Measurements from ENCODE around the gene KCNE4. TPM values are rescaled to one million over a fixed set of nuclear protein-coding genes. Genes with fewer than 3 reads are reported as not detected.

KCNE4 gene
- total RNA-seq, 2 experiments from 2014 or later: not detected

DNA sequence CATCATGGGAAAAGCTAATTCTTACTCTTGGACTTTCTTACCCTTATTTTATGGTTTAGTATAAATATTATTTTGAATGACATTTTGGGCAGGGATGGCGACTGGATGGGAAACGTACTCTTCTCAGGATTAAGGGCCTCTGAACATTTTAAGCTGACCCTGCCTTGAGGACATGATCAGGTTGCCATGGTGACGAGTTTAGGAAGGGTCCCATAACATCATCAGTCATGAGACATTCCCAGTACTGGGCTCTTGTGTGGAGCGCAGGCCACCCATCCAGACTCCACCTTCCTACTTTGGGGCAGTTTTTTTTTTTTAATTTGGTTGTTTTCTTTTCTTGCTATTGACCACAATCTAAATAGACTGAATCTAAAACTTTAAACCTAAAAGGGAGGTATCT lies 40.7 kb downstream of the KCNE4 start:
- Mint-ChIP-seq H3K27ac (no peak overlapping the region), H3K27me3 (peaks cover 5% of the 10 kb centered on the region), H3K36me3 (no peaks in the 10 kb centered on the region), H3K9me3 (no peaks in the 10 kb centered on the region), H3K4me1 (no peaks in the 10 kb centered on the region), H3K4me3 (no peak overlapping the region)
- no peak for ATAC-seq (ENCODE audit: low read depth)
- POLR2A ChIA-PET: no interaction called here
- no peak for DNase-seq

GRCh38 chr2:223093436-223094241 lies 41.6 kb downstream of the KCNE4 start:
- DNase-seq (no peak), ATAC-seq (ENCODE audit: low read depth) (no peak)
- H3K27ac Mint-ChIP-seq: no peak overlapping the region
- H3K36me3 Mint-ChIP-seq: no peaks in the 10 kb centered on the region
- POLR2A ChIA-PET: no interaction called here
- no peak overlapping the region for H3K4me3 Mint-ChIP-seq
- peaks cover 5% of the 10 kb centered on the region for H3K27me3 Mint-ChIP-seq
- H3K4me1 Mint-ChIP-seq: no peaks in the 10 kb centered on the region
- no peaks in the 10 kb centered on the region for H3K9me3 Mint-ChIP-seq

GRCh38 chr2:223095207-223095606 lies 43.2 kb downstream of the KCNE4 start:
- Mint-ChIP-seq H3K27me3 (peaks cover 5% of the 10 kb centered on the region), H3K27ac (no peak overlapping the region)
- POLR2A ChIA-PET: no interaction called here

DNA sequence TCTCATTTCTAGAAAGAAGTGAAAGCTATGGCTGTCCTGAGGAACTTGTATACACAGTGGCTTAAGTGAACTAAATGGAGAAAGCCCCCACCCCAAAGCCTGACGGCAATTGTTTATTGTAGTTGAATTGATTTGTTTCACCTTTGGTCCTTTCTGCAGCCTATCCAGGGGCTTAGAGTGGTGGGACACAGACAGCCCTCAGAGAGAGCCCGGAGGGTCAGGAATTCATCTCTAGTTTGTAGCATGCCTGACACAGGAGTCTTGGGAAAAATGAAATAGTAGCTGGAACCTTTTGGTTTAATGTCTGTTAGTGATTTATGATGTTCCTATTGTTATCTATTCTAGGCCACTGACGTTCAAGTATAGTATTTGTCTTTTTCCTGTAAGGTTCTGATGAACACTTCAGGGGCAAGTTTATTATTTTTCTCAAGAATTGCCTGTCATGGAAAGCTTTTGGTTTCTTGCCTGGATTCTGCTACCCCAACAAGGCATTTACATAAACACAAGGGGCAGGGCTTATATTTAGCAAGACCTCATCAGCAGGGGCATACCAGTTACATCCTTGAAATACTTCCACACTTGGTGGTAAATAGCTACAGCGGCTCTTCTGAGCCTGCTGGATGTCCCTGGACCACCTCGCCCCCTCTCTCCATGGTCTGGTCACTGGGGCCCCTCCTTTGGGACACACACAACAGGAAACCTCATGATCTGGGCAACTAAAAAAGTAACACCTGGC lies 44.4 kb downstream of the KCNE4 start:
- DNase-seq (no peak), ATAC-seq (ENCODE audit: low read depth) (no peak)
- Mint-ChIP-seq H3K36me3 (no peaks in the 10 kb centered on the region), H3K9me3 (no peaks in the 10 kb centered on the region), H3K4me1 (no peaks in the 10 kb centered on the region), H3K27me3 (peaks cover 5% of the 10 kb centered on the region), H3K4me3 (no peak overlapping the region), H3K27ac (no peak overlapping the region)
- POLR2A ChIA-PET: no interaction called here

More at GRCh38 chr2:223095207-223095606, 43.2 kb downstream of the KCNE4 start:
- H3K4me1 Mint-ChIP-seq: no peaks in the 10 kb centered on the region
- H3K36me3 Mint-ChIP-seq: no peaks in the 10 kb centered on the region
- no peak for DNase-seq
- no peak for ATAC-seq (ENCODE audit: low read depth)
- H3K9me3 Mint-ChIP-seq: no peaks in the 10 kb centered on the region
- H3K4me3 Mint-ChIP-seq: no peak overlapping the region

GRCh38 chr2:223097888-223098383 lies 45.9 kb downstream of the KCNE4 start:
- Mint-ChIP-seq H3K4me1 (no peaks in the 10 kb centered on the region), H3K27me3 (no peaks in the 10 kb centered on the region), H3K36me3 (no peaks in the 10 kb centered on the region), H3K9me3 (no peaks in the 10 kb centered on the region), H3K27ac (no peak overlapping the region), H3K4me3 (no peak overlapping the region)
- POLR2A ChIA-PET: no interaction called here
- ATAC-seq (ENCODE audit: low read depth) (no peak), DNase-seq (no peak)

DNA sequence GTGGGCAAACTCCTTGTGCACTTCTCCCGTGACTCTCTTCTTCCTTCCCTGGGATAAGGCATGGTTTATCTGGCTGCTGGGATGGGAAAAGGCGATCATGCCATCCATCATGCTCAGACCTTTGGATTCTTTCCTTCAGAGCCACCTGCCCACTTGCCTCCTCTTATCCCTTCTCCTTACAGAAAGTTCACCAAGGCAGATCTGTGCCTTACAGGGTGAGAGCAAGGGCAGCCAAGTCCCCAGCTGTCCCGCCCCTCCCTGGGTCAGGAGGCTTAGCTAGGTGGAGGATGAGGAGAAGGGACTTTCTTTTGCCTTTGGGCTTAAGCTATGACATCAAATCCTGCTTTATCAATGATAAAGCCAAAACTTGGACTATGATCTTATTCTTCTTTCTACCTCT lies 47.6 kb downstream of the KCNE4 start:
- Mint-ChIP-seq H3K27me3 (peaks cover 2% of the 10 kb centered on the region), H3K36me3 (no peaks in the 10 kb centered on the region), H3K4me1 (no peaks in the 10 kb centered on the region), H3K9me3 (no peaks in the 10 kb centered on the region), H3K4me3 (no peak overlapping the region), H3K27ac (no peak overlapping the region)
- DNase-seq (no peak), ATAC-seq (ENCODE audit: low read depth) (no peak)
- POLR2A ChIA-PET: no interaction called here

GRCh38 chr2:223100061-223100511 lies 48.1 kb downstream of the KCNE4 start:
- ATAC-seq (ENCODE audit: low read depth) (no peak), DNase-seq (no peak)
- Mint-ChIP-seq H3K27ac (no peak overlapping the region), H3K4me3 (no peak overlapping the region), H3K9me3 (no peaks in the 10 kb centered on the region), H3K4me1 (no peaks in the 10 kb centered on the region), H3K27me3 (peaks cover 2% of the 10 kb centered on the region), H3K36me3 (no peaks in the 10 kb centered on the region)
- POLR2A ChIA-PET: no interaction called here

DNA sequence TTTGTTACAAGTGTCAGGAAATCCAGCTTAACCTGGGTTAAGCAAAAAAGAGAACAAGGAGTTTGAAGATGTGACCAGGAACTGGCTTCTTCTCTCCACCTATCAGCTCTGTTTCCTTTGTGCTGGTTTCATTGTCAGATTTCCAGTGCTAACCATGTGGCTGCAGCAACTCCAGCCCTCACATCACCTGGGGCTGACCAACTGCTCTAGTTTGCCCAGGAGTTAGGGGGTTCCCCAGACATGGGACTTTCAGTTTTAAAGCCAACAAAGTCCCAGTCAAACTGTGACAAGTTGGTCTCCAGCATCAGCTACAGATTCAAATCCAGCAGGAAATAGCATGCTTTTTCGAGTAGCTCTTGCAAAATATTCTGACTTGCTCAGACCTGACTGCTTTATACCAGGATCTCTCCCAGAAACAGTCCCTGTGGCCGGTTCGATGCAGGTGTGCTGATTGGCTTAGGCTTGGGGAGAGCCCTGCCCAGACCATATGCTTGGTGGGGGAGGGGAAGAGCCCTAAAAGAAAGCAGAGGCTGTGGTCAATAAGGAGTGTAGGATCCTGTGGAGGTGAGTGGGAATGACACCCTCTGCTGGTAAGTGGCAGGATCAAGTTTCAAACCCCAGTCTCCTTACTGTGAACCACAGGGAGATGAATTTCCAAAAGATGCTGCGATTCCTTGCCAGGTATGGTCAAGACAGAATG lies 49.5 kb downstream of the KCNE4 start:
- Mint-ChIP-seq H3K36me3 (no peaks in the 10 kb centered on the region), H3K4me1 (no peaks in the 10 kb centered on the region), H3K4me3 (no peak overlapping the region), H3K27me3 (peaks cover 2% of the 10 kb centered on the region), H3K27ac (no peak overlapping the region), H3K9me3 (no peaks in the 10 kb centered on the region)
- POLR2A ChIA-PET: no interaction called here
- ATAC-seq (ENCODE audit: low read depth): no peak
- DNase-seq: no peak

GRCh38 chr2:223102040-223102400 lies 50.0 kb downstream of the KCNE4 start:
- H3K27ac Mint-ChIP-seq: no peak overlapping the region
- H3K4me1 Mint-ChIP-seq: no peaks in the 10 kb centered on the region
- no peaks in the 10 kb centered on the region for H3K36me3 Mint-ChIP-seq
- peaks cover 2% of the 10 kb centered on the region for H3K27me3 Mint-ChIP-seq
- POLR2A ChIA-PET: no interaction called here
- H3K4me3 Mint-ChIP-seq: no peak overlapping the region
- no peak for ATAC-seq (ENCODE audit: low read depth)
- DNase-seq: no peak
- H3K9me3 Mint-ChIP-seq: no peaks in the 10 kb centered on the region

GRCh38 chr2:223102450-223102849 lies 50.5 kb downstream of the KCNE4 start:
- H3K4me1 Mint-ChIP-seq: no peaks in the 10 kb centered on the region
- no peak overlapping the region for H3K27ac Mint-ChIP-seq
- H3K36me3 Mint-ChIP-seq: no peaks in the 10 kb centered on the region
- POLR2A ChIA-PET: no interaction called here
- H3K9me3 Mint-ChIP-seq: no peaks in the 10 kb centered on the region
- H3K27me3 Mint-ChIP-seq: peaks cover 2% of the 10 kb centered on the region
- ATAC-seq (ENCODE audit: low read depth): no peak
- no peak for DNase-seq
- H3K4me3 Mint-ChIP-seq: no peak overlapping the region

DNA sequence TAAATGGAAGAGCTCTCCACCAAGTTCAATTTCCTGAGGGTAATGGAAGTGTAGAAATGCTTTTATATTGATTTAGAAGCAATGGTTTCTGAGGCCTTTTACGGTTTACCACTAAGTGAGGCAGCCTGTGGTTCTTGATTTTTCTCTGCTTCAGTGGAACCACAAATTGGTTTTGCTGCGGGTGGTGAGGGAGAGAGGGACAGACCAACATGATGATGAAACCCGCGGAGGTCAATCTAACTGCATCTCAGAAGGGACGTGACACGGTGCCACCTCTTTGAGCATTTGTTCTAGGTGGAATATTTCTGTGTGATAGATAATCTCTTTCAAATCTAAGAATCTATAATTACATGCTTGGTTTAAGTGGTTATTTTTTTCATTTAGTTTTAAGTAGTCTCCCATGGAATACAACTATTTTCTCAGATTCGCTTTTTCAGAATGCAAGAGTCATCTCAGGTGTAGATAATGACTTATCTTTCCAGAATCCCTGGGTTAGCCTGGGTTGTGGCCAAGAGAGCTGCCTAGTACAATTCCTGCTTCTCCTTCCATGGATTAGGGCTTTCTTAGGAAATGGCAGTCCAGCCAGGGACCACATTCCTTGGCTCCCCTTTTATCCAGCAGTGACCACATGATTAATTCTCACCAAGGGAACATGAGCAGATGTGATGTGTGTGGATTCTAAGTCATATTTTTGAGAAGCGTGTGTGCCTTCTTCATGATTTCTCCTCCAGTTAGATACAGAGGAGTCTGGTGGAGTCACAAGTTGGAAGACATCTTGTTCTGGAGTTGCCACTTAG lies 52.5 kb downstream of the KCNE4 start:
- DNase-seq (no peak), ATAC-seq (ENCODE audit: low read depth) (no peak)
- Mint-ChIP-seq H3K4me1 (no peaks in the 10 kb centered on the region), H3K9me3 (no peaks in the 10 kb centered on the region), H3K27ac (no peak overlapping the region), H3K4me3 (no peak overlapping the region), H3K27me3 (peaks cover 2% of the 10 kb centered on the region), H3K36me3 (no peaks in the 10 kb centered on the region)
- POLR2A ChIA-PET: no interaction called here

Measured in activated naive CD8-positive, alpha-beta T cell treated with anti-CD3 and anti-CD28 coated beads, Interleukin-2, amount 10 ng/mL, durations not matched to agents 7 days and 5 days (primary cell).